HCT116 (cell line): ENCODE results near the gene SERGEF.

Experiments
- CTCF ChIP-seq, 3 experiments: fragments of 200-600 bp in 1 of 3; sonication (generic) in 1 of 3; IDR thresholded peaks in 2 of 3; conservative IDR thresholded peaks in 1 of 3; 2 replicates each; pipeline ENCODE4 v1.5.1; 2012 to 2017; ENCODE audit warnings: low read depth in 2 of 3, low read length in 2 of 3, antibody characterized with exemption in 1 of 3, borderline replicate concordance in 1 of 3, control low read depth in 1 of 3, mild to moderate bottlenecking in 1 of 3, mixed read lengths in 1 of 3, mixed run types in 1 of 3, moderate library complexity in 1 of 3; ENCODE audit not compliant: insufficient read depth in 1 of 3
- EZH2 ChIP-seq: fragments of 200-600 bp; sonication (generic); IDR thresholded peaks from 2 replicates; pipeline ENCODE4 v1.6.1; 2017; ENCODE audit warnings: antibody characterized with exemption, mixed run types
- POLR2A ChIP-seq: IDR thresholded peaks from 2 replicates; pipeline ENCODE4 v1.7.0; 2011; ENCODE audit warnings: borderline replicate concordance; ENCODE audit not compliant: insufficient read depth, insufficient read length; ENCODE audit errors: extremely low read depth
- RAD21 ChIP-seq: IDR thresholded peaks from 2 replicates; pipeline ENCODE4 v1.6.1; 2012; ENCODE audit warnings: low read depth, mild to moderate bottlenecking
- SRF ChIP-seq: IDR thresholded peaks from 2 replicates; pipeline ENCODE4 v1.6.1; 2012; ENCODE audit warnings: low read depth
- ZNF274 ChIP-seq: fragments of 200-500 bp; sonication (Bioruptor generic); IDR thresholded peaks from 2 replicates; pipeline ENCODE4 v1.6.1; 2014; ENCODE audit warnings: mild to moderate bottlenecking, low read depth, low read length, inconsistent platforms
- TF ChIP-seq, protein P1 (sequence below): IDR thresholded peaks from 2 replicates; pipeline ENCODE4 v1.6.1; 2012; ENCODE audit warnings: low read depth

GRCh38 chr11:17781221-17781620 is 231.6 kb downstream of the SERGEF start:
- TF ChIP-seq POLR2A, result no peak
- TF ChIP-seq CTCF (IDR thresholded peaks at IDR 0.05 in 2 of 3, conservative IDR thresholded peaks at IDR 0.05 in 1 of 3; ENCODE audit: borderline replicate concordance in 1 of 3, insufficient read depth in 1 of 3, low read depth in 2 of 3, low read length in 2 of 3), result no peak
- TF ChIP-seq, protein P1, sequence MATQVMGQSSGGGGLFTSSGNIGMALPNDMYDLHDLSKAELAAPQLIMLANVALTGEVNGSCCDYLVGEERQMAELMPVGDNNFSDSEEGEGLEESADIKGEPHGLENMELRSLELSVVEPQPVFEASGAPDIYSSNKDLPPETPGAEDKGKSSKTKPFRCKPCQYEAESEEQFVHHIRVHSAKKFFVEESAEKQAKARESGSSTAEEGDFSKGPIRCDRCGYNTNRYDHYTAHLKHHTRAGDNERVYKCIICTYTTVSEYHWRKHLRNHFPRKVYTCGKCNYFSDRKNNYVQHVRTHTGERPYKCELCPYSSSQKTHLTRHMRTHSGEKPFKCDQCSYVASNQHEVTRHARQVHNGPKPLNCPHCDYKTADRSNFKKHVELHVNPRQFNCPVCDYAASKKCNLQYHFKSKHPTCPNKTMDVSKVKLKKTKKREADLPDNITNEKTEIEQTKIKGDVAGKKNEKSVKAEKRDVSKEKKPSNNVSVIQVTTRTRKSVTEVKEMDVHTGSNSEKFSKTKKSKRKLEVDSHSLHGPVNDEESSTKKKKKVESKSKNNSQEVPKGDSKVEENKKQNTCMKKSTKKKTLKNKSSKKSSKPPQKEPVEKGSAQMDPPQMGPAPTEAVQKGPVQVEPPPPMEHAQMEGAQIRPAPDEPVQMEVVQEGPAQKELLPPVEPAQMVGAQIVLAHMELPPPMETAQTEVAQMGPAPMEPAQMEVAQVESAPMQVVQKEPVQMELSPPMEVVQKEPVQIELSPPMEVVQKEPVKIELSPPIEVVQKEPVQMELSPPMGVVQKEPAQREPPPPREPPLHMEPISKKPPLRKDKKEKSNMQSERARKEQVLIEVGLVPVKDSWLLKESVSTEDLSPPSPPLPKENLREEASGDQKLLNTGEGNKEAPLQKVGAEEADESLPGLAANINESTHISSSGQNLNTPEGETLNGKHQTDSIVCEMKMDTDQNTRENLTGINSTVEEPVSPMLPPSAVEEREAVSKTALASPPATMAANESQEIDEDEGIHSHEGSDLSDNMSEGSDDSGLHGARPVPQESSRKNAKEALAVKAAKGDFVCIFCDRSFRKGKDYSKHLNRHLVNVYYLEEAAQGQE, result no peak
- TF ChIP-seq EZH2, result no peak
- TF ChIP-seq ZNF274, result no peak
- TF ChIP-seq SRF, result no peak
- no peak for TF ChIP-seq RAD21
